CD4-positive, alpha-beta T cell treated with Interleukin-2 at 100 ng/mL for 4 hours (primary cell): Measurements from ENCODE around the gene CCNDBP1.

Experiments
- DNase-seq: peaks from one replicate; pipeline ENCODE4 v3.0.0-alpha.2; 2020; ENCODE audit warnings: low spot score

CCNDBP1 gene

DNA sequence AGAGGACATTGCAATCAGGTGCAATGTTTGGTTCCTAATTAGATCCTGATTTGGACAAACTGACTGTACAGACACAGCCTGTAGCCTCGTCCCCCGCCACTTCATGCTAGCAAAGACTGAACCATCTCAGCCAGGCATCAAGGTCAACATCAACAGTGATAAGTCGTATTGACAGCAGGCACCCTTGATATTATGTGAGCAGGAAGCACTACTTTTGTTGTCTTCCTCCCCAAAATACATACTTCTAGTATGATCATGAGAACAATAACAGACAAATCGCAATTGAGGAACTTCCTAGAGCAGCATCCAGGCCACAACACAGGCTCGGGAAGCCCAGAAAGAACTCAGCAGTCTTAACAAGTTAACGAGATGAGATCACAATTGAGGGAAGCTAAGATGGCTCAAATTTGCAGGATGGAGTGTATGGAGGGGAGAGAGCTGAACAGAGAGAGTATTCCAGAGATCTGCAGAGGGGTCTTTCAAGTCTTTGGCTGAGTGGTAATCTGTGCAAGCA is 61.1 kb downstream of the CCNDBP1 start:
- DNase-seq: no peak
